ENCODE data around the gene PLCH1.

Gene PLCH1

GRCh38 chr3:155739154-155739553 lies 5.7 kb downstream of the PLCH1 start:
- no peak overlapping the region for H3K4me3 ChIP-seq (ENCODE audit: low read depth, low read length)
- no peak for DNase-seq (ENCODE audit: low read depth)
- TF ChIP-seq CTCF (IDR thresholded peaks at IDR 0.05; ENCODE audit: insufficient read depth, low read depth, low read length, missing control alignments) = no peak

- no peak for TF ChIP-seq CTCF (IDR thresholded peaks at IDR 0.05; ENCODE audit: insufficient read depth, low read depth, low read length, missing control alignments)
- H3K4me3 ChIP-seq (ENCODE audit: low read depth, low read length) = no peak overlapping the region
- DNase-seq (ENCODE audit: low read depth) = no peak
These were observed 6.2 kb downstream of the PLCH1 start for GRCh38 chr3:155738580-155739076.

GRCh38 chr3:155737844-155738460 lies 6.9 kb downstream of the PLCH1 start:
- TF ChIP-seq CTCF (IDR thresholded peaks at IDR 0.05; ENCODE audit: insufficient read depth, low read depth, low read length, missing control alignments) = no peak
- H3K4me3 ChIP-seq (ENCODE audit: low read depth, low read length) = no peak overlapping the region
- DNase-seq (ENCODE audit: low read depth) = peak; percentile 24

GRCh38 chr3:155736381-155736780 lies 8.5 kb downstream of the PLCH1 start:
- no peak for DNase-seq (ENCODE audit: low read depth)
- no peak for TF ChIP-seq CTCF (IDR thresholded peaks at IDR 0.05; ENCODE audit: insufficient read depth, low read depth, low read length, missing control alignments)
- no peak overlapping the region for H3K4me3 ChIP-seq (ENCODE audit: low read depth, low read length)

GRCh38 chr3:155730843-155731242 lies 14.0 kb downstream of the PLCH1 start:
- TF ChIP-seq CTCF (IDR thresholded peaks at IDR 0.05; ENCODE audit: insufficient read depth, low read depth, low read length, missing control alignments) = no peak
- DNase-seq (ENCODE audit: low read depth) = no peak

GRCh38 chr3:155727836-155728235 lies 17.0 kb downstream of the PLCH1 start:
- H3K4me3 ChIP-seq (ENCODE audit: low read depth, low read length) = no peak overlapping the region
- no peak for DNase-seq (ENCODE audit: low read depth)
- TF ChIP-seq CTCF (IDR thresholded peaks at IDR 0.05; ENCODE audit: insufficient read depth, low read depth, low read length, missing control alignments) = no peak

More at GRCh38 chr3:155730843-155731242, 14.0 kb downstream of the PLCH1 start:
- no peak overlapping the region for H3K4me3 ChIP-seq (ENCODE audit: low read depth, low read length)

- H3K4me3 ChIP-seq (ENCODE audit: low read depth, low read length) = no peak overlapping the region
- DNase-seq (ENCODE audit: low read depth) = no peak
- TF ChIP-seq CTCF (IDR thresholded peaks at IDR 0.05; ENCODE audit: insufficient read depth, low read depth, low read length, missing control alignments) = no peak
These were observed 30.6 kb downstream of the PLCH1 start for GRCh38 chr3:155714295-155714718.
